LNCAP (cell line): ENCODE data around the gene MRPS25.

Experiments
- TF ChIP-seq, protein P1 (sequence below): fragments of 450-650 bp; IDR thresholded peaks from 2 replicates; pipeline ENCODE4 v1.5.1; 2017; ENCODE audit warnings: mild to moderate bottlenecking

Gene MRPS25

GRCh38 chr3:15094187-15094875, 29.2 kb upstream of the MRPS25 start:
- TF ChIP-seq, protein P1, sequence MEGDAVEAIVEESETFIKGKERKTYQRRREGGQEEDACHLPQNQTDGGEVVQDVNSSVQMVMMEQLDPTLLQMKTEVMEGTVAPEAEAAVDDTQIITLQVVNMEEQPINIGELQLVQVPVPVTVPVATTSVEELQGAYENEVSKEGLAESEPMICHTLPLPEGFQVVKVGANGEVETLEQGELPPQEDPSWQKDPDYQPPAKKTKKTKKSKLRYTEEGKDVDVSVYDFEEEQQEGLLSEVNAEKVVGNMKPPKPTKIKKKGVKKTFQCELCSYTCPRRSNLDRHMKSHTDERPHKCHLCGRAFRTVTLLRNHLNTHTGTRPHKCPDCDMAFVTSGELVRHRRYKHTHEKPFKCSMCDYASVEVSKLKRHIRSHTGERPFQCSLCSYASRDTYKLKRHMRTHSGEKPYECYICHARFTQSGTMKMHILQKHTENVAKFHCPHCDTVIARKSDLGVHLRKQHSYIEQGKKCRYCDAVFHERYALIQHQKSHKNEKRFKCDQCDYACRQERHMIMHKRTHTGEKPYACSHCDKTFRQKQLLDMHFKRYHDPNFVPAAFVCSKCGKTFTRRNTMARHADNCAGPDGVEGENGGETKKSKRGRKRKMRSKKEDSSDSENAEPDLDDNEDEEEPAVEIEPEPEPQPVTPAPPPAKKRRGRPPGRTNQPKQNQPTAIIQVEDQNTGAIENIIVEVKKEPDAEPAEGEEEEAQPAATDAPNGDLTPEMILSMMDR, result no peak

GRCh38 chr3:15092686-15093085, 27.6 kb upstream of the MRPS25 start:
- TF ChIP-seq, protein P1, result no peak

DNA sequence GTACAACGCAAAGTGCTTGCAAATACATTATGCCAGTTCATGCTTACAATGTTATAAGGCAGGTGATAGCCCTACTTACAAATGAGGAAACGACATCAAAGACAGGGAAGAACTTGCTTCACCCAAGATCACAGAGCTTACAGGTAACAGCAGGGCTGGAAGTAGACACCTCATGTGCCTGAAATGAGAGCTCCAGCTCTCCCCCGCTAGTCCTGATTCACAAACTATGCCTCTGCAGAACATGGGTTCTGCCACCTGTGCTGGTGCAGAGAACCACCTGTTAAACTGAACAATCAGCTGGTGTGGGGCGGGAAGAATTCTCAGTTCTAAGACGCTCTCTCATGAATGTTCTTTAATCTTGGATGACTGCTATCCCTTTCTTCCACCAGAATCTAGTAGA, 26.5 kb upstream of the MRPS25 start:
- TF ChIP-seq, protein P1, result no peak

DNA sequence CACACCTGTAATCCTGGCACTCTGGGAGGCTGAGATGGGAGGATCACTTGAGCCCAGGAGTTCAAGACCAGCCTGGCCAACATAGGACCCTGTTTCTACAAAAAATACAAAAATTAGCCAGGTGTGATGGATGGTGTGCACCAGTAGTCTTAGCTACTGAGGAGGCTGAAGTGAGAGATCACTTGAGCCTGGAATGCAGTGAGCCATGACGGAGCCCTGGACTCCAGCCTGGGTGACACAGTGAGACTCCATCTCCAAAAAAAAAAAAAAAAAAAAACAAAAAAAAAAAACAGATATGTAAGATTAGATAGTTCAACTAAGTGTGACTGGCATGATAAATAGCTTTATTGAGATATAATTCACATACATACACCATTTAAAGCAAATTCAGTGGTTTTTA, 24.1 kb upstream of the MRPS25 start:
- TF ChIP-seq, protein P1, result no peak

GRCh38 chr3:15086699-15087098, 21.6 kb upstream of the MRPS25 start:
- TF ChIP-seq, protein P1, result no peak

DNA sequence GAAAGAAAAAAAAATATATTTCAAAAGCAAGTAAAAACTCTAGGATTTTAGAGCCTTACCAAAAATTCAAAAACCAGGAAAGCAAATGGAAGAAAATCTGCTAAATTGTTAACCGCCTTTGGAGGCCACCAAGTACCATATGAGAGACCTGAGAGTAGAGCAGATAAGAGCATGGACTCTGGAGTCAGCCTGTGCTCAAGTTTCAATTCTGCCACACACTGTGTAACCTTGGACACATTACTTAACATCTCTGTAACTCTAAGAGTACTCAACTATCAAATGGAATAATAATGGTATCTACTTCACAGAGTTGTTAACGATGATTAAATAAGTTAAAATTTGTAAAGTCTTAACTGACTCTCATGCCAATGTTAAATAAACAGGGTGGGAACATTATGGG, 21.1 kb upstream of the MRPS25 start:
- TF ChIP-seq, protein P1, result no peak

GRCh38 chr3:15083252-15083651, 18.1 kb upstream of the MRPS25 start:
- TF ChIP-seq, protein P1, result no peak
